Keratinocyte (primary cell): ENCODE data around the gene GANAB.

ENCODE experiments used
- CTCF ChIP-seq, 3 experiments: IDR thresholded peaks in 1 of 3; conservative IDR thresholded peaks in 1 of 3; optimal IDR thresholded peaks in 1 of 3; 2 replicates in 2 of 3; 3 replicates in 1 of 3; pipeline versions ENCODE3 to v1.5.1; 2011; ENCODE audit warnings: low read length in 3 of 3, mild to moderate bottlenecking in 3 of 3, moderate library complexity in 2 of 3, control low read depth in 1 of 3, inconsistent platforms in 1 of 3; ENCODE audit not compliant: insufficient read depth in 2 of 3; ENCODE audit errors: extremely low read depth in 1 of 3
- EZH2 ChIP-seq: IDR thresholded peaks from one replicate; pipeline ENCODE4 v1.6.1; 2012; ENCODE audit warnings: inconsistent platforms, mild to moderate bottlenecking, low read length, moderate library complexity

GRCh38 chr11:62604460-62605120, 41.8 kb downstream of the GANAB start:
- TF ChIP-seq CTCF (optimal IDR thresholded peaks at IDR 0.05 in 1 of 3, IDR thresholded peaks at IDR 0.05 in 1 of 3, conservative IDR thresholded peaks at IDR 0.05 in 1 of 3; ENCODE audit: extremely low read depth in 1 of 3, insufficient read depth in 2 of 3, low read length in 3 of 3), result no peak
- TF ChIP-seq EZH2, result no peak
